Prostate gland (tissue), 2 donors: ENCODE results near the gene LEKR1. TPM values are rescaled to one million over a fixed set of nuclear protein-coding genes. Genes with fewer than 3 reads are reported as not detected.
A peak's percentile ranks its signal among the peaks of the same experiment; 100 is the strongest.

Experiments used
- DNase-seq: peaks from one replicate; pipeline ENCODE4 v3.0.0-alpha.2; 2019; ENCODE audit warnings: low spot score
- H3K27ac ChIP-seq, 2 donors: fragments of 200-600 bp; sonication (generic); 2 replicates each; pipeline ENCODE4 v1.5.1; 2017 to 2019
- H3K27me3 ChIP-seq: fragments of 200-600 bp; sonication (generic); replicated peaks from 2 replicates; pipeline ENCODE4 v1.5.1; 2019; ENCODE audit not compliant: insufficient read depth
- H3K36me3 ChIP-seq, 2 donors: fragments of 200-600 bp; sonication (generic); 1 replicate in 1 of 2; 2 replicates in 1 of 2; pipeline versions ENCODE4 v1.5.1 to v1.8.1; 2017 to 2019
- H3K4me1 ChIP-seq: fragments of 200-600 bp; sonication (generic); replicated peaks from 2 replicates; pipeline ENCODE4 v1.5.1; 2019
- H3K4me3 ChIP-seq, 2 donors: fragments of 200-600 bp; sonication (generic); 2 replicates each; pipeline ENCODE4 v1.5.1; 2017 to 2019
- H3K9me3 ChIP-seq: fragments of 200-600 bp; sonication (generic); 2 replicates; pipeline ENCODE4 v1.5.1; 2017
- CTCF ChIP-seq, 4 experiments: fragments of 200-600 bp in 2 of 4; fragments of 450-650 bp in 2 of 4; sonication (generic) in 2 of 4; IDR thresholded peaks; 1 replicate in 3 of 4; 2 replicates in 1 of 4; pipeline ENCODE4 v1.5.1; 2016 to 2019; ENCODE audit warnings: antibody characterized with exemption in 4 of 4, mild to moderate bottlenecking in 2 of 4, moderate library complexity in 2 of 4
- POLR2A ChIP-seq: fragments of 450-650 bp; IDR thresholded peaks from one replicate; pipeline ENCODE4 v1.6.1; 2016; ENCODE audit warnings: antibody characterized with exemption, mild to moderate bottlenecking
- POLR2AphosphoS5 ChIP-seq: sonication (generic); formaldehyde crosslinking; IDR thresholded peaks from one replicate; pipeline ENCODE4 v1.6.1; 2017; ENCODE audit warnings: antibody characterized with exemption
- WGBS: methylation state at CpG from one replicate; pipeline ENCODE4 v1.1.5; 2018; 5-methylcytosine and 5-hydroxymethylcytosine counted together
- intact Hi-C: fragments of 100-400 bp; cut with DNase I; formaldehyde crosslinking; loops from one replicate; pipeline ENCODE4 v1.14.2; 2022
- total RNA-seq, 2 donors: library from RNA; depleted of rRNA; stranded (reverse); fragments of >200 nt; gene quantifications; one replicate each; pipeline ENCODE4 v1.1.0, GENCODE V29; 2016

LEKR1 gene
- total RNA-seq = 1 to 10 TPM; 2.2 to 4.4 TPM

DNA sequence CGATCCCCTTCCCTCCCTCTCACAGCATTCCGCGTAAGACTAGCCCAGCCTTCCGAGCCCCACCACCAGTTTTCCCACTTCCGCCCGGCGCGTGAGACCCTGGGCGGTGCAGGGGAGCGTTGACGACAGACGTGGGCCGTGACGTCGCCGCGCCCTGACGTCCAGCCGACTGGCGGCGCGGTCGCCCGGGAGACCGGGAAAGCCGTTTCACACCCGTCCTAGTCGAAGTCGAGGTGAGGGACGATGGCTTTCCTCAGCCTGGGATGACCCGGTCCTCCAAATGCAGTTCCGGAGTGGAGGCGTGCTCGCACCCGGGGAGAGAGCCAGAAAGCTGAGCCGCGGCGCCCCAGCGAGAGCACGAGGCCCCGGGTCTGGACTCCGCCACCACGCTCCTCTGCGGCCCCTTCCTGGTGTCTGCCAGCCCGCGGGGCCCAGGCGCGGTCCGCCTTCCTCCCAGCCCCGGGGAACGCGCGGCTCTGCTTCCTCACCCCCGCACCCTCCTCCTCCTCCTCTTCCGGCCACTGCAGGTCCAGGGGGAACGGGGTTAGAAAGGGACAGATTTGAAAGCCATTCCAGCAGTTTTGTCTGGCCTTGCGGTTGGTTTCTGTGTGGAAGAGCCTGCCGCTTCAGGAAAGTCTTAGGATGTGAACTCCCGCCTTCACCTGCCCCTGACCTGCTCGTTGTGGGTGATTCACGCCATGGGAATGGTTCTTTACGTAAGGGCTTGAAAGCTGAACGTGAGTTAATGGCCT lies at the start of gene LEKR1:
Gene LEKR1, plus strand, starts transcription at position 210 of the 752 bp plus-strand sequence. CDS start 2,977 bp downstream, outside the sequence.
- intact Hi-C loops = loop anchor here (5.0 kb wide), 2 partner anchors 256 to 306 kb away; no protein-coding TSS in a partner anchor
- H3K36me3 ChIP-seq = no peaks in the 10 kb centered on the region
- no peaks in the 10 kb centered on the region for H3K9me3 ChIP-seq
- WGBS = 1% methylated on average over 63 of the region's 63 CpGs
- no peaks in the 10 kb centered on the region for H3K27me3 ChIP-seq
- H3K27ac ChIP-seq = peak within 1 kb of the TSS; percentile 91 to 97
- DNase-seq = peak; percentile 65
- no peaks in the 10 kb centered on the region for H3K4me1 ChIP-seq
- peak in 1 of 4 experiments; percentile 29 for TF ChIP-seq CTCF (IDR thresholded peaks at IDR 0.05)
- peak; percentile 68 for TF ChIP-seq POLR2AphosphoS5
- peak; percentile 64 for TF ChIP-seq POLR2A
- H3K4me3 ChIP-seq = peak within 1 kb of the TSS; percentile 51 to 71

- H3K27ac ChIP-seq = no peak overlapping the region
- H3K4me3 ChIP-seq = no peak overlapping the region
- TF ChIP-seq POLR2AphosphoS5 = no peak
- TF ChIP-seq POLR2A = no peak
- no peak for TF ChIP-seq CTCF (IDR thresholded peaks at IDR 0.05)
- H3K4me1 ChIP-seq = no peaks in the 10 kb centered on the region
- H3K9me3 ChIP-seq = no peaks in the 10 kb centered on the region
- H3K27me3 ChIP-seq = no peaks in the 10 kb centered on the region
- no peak for DNase-seq
- intact Hi-C loops = no loop called here
- H3K36me3 ChIP-seq = no peaks in the 10 kb centered on the region
Measured at GRCh38 chr3:156776871-156777270, 49.3 kb upstream of the LEKR1 start.

DNA sequence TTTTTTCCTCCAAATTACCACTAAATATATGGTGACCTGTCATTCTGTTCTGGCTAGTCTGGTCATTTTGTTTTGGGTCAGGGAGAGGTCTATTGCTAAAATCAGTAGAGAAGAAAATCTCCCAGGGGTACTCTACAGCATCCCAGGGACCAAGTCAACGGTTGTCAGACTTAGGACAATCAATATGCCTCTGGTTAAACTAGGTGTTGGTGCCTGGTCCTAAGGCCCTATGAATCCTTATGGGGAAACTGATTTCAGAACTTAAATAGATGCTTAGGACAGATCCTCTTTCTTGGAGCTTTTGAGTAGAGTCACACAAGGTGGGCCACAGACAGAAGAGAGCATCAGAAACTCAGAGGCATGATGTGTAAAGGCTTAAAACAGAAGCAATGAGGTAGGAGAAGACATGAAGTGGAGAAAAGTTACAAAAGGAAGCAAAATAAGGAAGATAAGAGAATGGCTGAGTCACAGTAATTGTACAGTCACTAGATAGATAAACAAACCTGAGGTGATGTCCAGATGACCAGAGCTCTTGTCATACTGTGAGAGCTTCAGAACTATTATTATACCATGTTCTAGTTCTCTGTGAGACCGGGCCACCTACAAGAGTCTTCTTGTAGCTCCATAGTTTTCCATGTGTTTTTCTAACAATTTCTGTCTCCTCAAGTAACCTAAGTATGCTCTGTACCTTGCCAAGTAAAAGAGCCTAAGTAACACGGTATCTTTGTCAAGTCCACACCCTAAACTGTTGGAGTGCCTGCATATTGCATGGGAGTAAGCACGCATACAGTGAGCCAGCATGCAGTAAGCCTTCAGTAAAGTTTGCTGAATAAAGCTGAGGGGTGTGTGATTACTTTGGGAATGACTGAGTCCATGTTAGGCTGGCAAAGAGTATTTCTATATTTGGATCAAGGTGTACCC lies 44.6 kb upstream of the LEKR1 start:
- TF ChIP-seq POLR2A (no peak), POLR2AphosphoS5 (no peak), CTCF (IDR thresholded peaks at IDR 0.05) (no peak)
- intact Hi-C loops = no loop called here
- Histone ChIP-seq H3K4me3 (no peak overlapping the region), H3K27me3 (no peaks in the 10 kb centered on the region), H3K9me3 (no peaks in the 10 kb centered on the region), H3K36me3 (no peaks in the 10 kb centered on the region), H3K27ac (no peak overlapping the region), H3K4me1 (no peaks in the 10 kb centered on the region)
- WGBS = 88% methylated on average over 4 of the region's 4 CpGs
- DNase-seq = no peak

DNA sequence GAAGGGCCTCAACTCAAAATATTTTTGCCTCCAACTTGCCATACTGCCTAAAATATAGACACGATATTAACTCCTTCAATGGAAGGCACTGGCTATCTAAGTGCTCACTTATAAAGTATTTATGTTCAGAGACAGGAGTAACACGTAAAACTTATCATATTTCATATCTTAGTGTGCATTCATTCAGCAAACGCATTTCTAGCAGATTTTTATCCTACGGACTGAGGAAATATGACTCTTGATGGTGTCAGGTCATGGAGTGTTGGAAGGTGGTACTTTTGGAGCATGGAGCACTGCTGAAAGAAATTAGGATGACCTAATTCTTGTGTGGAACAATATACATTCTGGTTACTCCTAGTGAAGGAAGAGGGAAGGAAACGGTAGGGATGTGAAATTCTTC lies 43.8 kb upstream of the LEKR1 start:
- Histone ChIP-seq H3K27ac (no peak overlapping the region), H3K36me3 (no peaks in the 10 kb centered on the region), H3K9me3 (no peaks in the 10 kb centered on the region), H3K4me1 (no peaks in the 10 kb centered on the region), H3K4me3 (no peak overlapping the region), H3K27me3 (no peaks in the 10 kb centered on the region)
- 87% methylated on average over 5 of the region's 5 CpGs for WGBS
- intact Hi-C loops = no loop called here
- DNase-seq = no peak
- TF ChIP-seq POLR2A = no peak
- TF ChIP-seq CTCF (IDR thresholded peaks at IDR 0.05) = no peak
- TF ChIP-seq POLR2AphosphoS5 = no peak
